Measurements from ENCODE around the gene PLD5. TPM values are rescaled to one million over a fixed set of nuclear protein-coding genes. Genes with fewer than 3 reads are reported as not detected.

The PLD5 gene
- total RNA-seq, 4 donors from 2014 or later: 0.33 to 0.54 TPM; not detected in 2

- Histone ChIP-seq H3K9me3 (no peaks in the 10 kb centered on the region), H3K36me3 (no peaks in the 10 kb centered on the region), H3K27me3 (no peaks in the 10 kb centered on the region), H3K4me1 (no peaks in the 10 kb centered on the region), H3K27ac (no peak overlapping the region), H3K4me3 (replicated peaks in 1 of 3) (no peak overlapping the region)
- intact Hi-C loops (cut with DNase I): no loop called here
- no peak for TF ChIP-seq CTCF (IDR thresholded peaks at IDR 0.05)
- TF ChIP-seq POLR2A (IDR thresholded peaks at IDR 0.05): no peak
- WGBS, 2 donors: 60 to 64% methylated on average over 5 of the region's 5 CpGs
- no peak for DNase-seq
These were observed 434.6 kb downstream of the PLD5 start for GRCh38 chr1:242089911-242090310.

DNA sequence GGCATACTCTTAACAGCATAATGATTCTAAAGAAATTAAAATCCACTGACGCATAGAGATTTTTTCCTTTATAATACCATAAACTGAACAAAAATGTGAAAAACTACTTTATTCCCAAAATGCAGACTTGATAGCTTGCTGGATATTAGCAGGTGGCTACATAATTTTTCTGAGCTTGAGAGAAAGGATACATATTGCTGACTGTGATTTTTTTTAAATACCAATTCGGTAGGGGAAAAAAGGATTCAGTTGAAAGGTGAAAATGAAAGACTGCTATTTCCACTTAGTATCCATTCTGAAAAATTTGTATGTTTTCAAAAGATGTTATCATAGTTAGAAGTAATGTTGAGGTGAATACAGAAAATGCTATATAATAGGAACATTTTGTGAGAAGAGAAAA lies 435.6 kb downstream of the PLD5 start:
- no peak for DNase-seq
- H3K36me3 ChIP-seq: no peaks in the 10 kb centered on the region
- no peaks in the 10 kb centered on the region for H3K4me1 ChIP-seq
- H3K9me3 ChIP-seq: no peaks in the 10 kb centered on the region
- H3K4me3 ChIP-seq (replicated peaks in 1 of 3): no peak overlapping the region
- no peak overlapping the region for H3K27ac ChIP-seq
- TF ChIP-seq POLR2A (IDR thresholded peaks at IDR 0.05) (no peak), CTCF (IDR thresholded peaks at IDR 0.05) (no peak)
- intact Hi-C loops (cut with DNase I): no loop called here
- 82 to 83% methylated on average over 2 of the region's 2 CpGs for WGBS, 2 donors
- no peaks in the 10 kb centered on the region for H3K27me3 ChIP-seq

DNA sequence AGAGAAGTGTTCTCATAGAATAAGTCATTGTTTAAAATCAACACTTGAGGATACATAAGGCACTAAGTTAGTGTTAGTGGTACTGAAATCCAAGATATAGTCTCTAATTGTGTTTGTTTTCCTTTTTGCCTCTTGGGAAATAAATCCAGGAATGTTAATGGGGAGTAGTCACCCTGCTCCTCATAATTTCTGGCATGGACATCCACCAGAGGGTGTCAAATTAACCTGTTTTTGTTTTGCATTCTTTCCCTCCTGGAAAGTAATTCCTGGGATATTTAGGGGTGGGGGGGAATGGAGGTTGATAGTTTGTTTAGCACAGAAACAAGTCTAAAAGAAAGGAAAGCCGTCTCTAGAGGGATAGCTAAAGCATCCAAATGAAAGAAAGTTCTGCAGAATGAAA lies 437.8 kb downstream of the PLD5 start:
- no peak overlapping the region for H3K4me3 ChIP-seq (replicated peaks in 1 of 3)
- no peak overlapping the region for H3K27ac ChIP-seq
- intact Hi-C loops (cut with DNase I): no loop called here
- H3K27me3 ChIP-seq: no peaks in the 10 kb centered on the region
- 19 to 27% methylated on average over 1 of the region's 1 CpG for WGBS, 2 donors
- DNase-seq: no peak
- TF ChIP-seq CTCF (IDR thresholded peaks at IDR 0.05) (no peak), POLR2A (IDR thresholded peaks at IDR 0.05) (no peak)
- no peaks in the 10 kb centered on the region for H3K36me3 ChIP-seq
- no peaks in the 10 kb centered on the region for H3K4me1 ChIP-seq
- no peaks in the 10 kb centered on the region for H3K9me3 ChIP-seq

- Histone ChIP-seq H3K4me1 (no peaks in the 10 kb centered on the region), H3K36me3 (no peaks in the 10 kb centered on the region), H3K9me3 (no peaks in the 10 kb centered on the region), H3K4me3 (replicated peaks in 1 of 3) (no peak overlapping the region), H3K27me3 (no peaks in the 10 kb centered on the region), H3K27ac (no peak overlapping the region)
- no peak for DNase-seq
- no peak for TF ChIP-seq CTCF (IDR thresholded peaks at IDR 0.05)
- no peak for TF ChIP-seq POLR2A (IDR thresholded peaks at IDR 0.05)
- intact Hi-C loops (cut with DNase I): no loop called here
- WGBS, 2 donors: 51 to 52% methylated on average over 3 of the region's 3 CpGs
These were observed 438.4 kb downstream of the PLD5 start for GRCh38 chr1:242086093-242086492.

DNA sequence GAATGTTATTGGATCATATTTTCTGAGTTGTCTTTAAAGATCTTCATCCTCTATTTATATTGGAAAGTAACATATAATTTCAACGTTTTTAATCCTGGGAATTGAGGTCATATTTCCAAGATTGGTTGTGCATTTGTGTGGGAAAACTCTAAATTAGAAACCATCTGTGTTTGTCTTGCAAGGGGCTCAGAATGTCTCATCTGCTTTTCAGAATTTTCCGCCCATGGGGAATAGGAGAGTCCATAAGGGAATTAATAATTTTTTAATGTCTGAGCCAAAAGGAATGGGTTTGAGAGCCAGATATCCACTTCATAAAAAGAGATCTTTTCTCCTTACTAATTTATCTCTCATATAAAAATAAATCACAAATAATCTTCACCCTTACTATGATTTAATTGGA lies 440.8 kb downstream of the PLD5 start:
- no peaks in the 10 kb centered on the region for H3K9me3 ChIP-seq
- TF ChIP-seq CTCF (IDR thresholded peaks at IDR 0.05) (no peak), POLR2A (IDR thresholded peaks at IDR 0.05) (no peak)
- 68 to 73% methylated on average over 2 of the region's 2 CpGs for WGBS, 2 donors
- no peaks in the 10 kb centered on the region for H3K27me3 ChIP-seq
- no peaks in the 10 kb centered on the region for H3K4me1 ChIP-seq
- H3K36me3 ChIP-seq: no peaks in the 10 kb centered on the region
- no peak overlapping the region for H3K27ac ChIP-seq
- intact Hi-C loops (cut with DNase I): no loop called here
- H3K4me3 ChIP-seq (replicated peaks in 1 of 3): no peak overlapping the region
- DNase-seq: no peak
